Measurements from ENCODE around the gene SCNN1B. TPM values are rescaled to one million over a fixed set of nuclear protein-coding genes. Genes with fewer than 3 reads are reported as not detected.

SCNN1B gene
- total RNA-seq, 3 donors from 2014 or later, result 3.0 to 18.0 (median 18.0) TPM

DNA sequence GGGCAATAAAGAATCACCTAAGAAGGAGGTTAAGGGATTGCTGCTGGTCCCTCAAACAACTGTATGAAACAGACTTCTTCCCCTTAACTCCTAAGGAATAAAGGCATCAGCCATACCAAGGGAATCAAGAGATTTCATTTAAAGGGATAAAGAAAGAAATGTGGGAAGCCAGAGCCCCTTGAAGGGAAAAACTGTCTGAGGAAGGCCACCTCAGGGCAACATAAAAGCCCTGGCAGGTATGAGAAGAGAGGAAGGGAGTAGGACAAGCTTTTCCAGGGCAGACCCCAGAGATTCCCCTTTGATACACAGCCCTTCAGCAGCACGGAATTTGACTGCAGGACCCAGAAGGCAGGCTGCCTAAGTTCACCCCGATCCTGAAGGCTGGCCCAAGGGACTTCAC, 107.4 kb downstream of the SCNN1B start:
- peaks cover 5% of the 10 kb centered on the region for H3K36me3 ChIP-seq
- no peak overlapping the region for H3K4me3 ChIP-seq
- H3K9me3 ChIP-seq, result no peaks in the 10 kb centered on the region
- no peaks in the 10 kb centered on the region for H3K27me3 ChIP-seq
- TF ChIP-seq POLR2AphosphoS5 (IDR thresholded peaks at IDR 0.05) (no peak), POLR2A (IDR thresholded peaks at IDR 0.05) (no peak)
- TF ChIP-seq, protein P1, sequence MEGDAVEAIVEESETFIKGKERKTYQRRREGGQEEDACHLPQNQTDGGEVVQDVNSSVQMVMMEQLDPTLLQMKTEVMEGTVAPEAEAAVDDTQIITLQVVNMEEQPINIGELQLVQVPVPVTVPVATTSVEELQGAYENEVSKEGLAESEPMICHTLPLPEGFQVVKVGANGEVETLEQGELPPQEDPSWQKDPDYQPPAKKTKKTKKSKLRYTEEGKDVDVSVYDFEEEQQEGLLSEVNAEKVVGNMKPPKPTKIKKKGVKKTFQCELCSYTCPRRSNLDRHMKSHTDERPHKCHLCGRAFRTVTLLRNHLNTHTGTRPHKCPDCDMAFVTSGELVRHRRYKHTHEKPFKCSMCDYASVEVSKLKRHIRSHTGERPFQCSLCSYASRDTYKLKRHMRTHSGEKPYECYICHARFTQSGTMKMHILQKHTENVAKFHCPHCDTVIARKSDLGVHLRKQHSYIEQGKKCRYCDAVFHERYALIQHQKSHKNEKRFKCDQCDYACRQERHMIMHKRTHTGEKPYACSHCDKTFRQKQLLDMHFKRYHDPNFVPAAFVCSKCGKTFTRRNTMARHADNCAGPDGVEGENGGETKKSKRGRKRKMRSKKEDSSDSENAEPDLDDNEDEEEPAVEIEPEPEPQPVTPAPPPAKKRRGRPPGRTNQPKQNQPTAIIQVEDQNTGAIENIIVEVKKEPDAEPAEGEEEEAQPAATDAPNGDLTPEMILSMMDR (IDR thresholded peaks at IDR 0.05), result no peak
- no peak for DNase-seq (ENCODE audit: low spot score in 2 of 2)
- H3K27ac ChIP-seq, result peak overlapping the region in 1 of 2 donors; percentile 48
- no peaks in the 10 kb centered on the region for H3K4me1 ChIP-seq
- intact Hi-C loops (cut with DNase I; ENCODE audit: low total_unique reads), result no loop called here

DNA sequence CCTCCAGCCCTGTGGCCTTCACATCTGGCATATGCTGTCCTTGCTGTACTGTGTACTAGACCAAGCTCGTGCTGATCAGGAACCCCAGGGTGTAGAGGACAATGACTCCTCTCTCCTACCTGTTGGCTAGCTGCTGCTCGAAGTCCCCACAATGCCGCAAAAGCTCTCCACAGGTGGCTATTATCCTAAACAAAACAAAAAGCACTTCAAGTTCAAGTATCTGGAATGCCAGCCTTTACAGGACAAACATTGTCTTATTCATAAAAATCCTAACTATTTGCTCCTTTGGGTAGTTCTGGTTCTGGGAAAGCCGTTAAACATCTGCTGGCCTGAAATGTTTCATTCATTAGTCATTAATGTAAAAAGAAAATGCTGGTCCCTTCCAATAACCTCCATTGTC, 108.1 kb downstream of the SCNN1B start:
- H3K27ac ChIP-seq, result peak overlapping the region in 1 of 2 donors; percentile 48
- no peak overlapping the region for H3K4me3 ChIP-seq
- H3K36me3 ChIP-seq, result peaks cover 5% of the 10 kb centered on the region
- TF ChIP-seq POLR2A (IDR thresholded peaks at IDR 0.05) (no peak), POLR2AphosphoS5 (IDR thresholded peaks at IDR 0.05) (peak in 1 of 3 donors; percentile 24)
- TF ChIP-seq, protein P1 (IDR thresholded peaks at IDR 0.05), result no peak
- intact Hi-C loops (cut with DNase I; ENCODE audit: low total_unique reads), result no loop called here
- H3K27me3 ChIP-seq, result no peaks in the 10 kb centered on the region
- no peaks in the 10 kb centered on the region for H3K9me3 ChIP-seq
- no peaks in the 10 kb centered on the region for H3K4me1 ChIP-seq
- DNase-seq (ENCODE audit: low spot score in 2 of 2), result peak in 1 of 2 donors; percentile 48

DNA sequence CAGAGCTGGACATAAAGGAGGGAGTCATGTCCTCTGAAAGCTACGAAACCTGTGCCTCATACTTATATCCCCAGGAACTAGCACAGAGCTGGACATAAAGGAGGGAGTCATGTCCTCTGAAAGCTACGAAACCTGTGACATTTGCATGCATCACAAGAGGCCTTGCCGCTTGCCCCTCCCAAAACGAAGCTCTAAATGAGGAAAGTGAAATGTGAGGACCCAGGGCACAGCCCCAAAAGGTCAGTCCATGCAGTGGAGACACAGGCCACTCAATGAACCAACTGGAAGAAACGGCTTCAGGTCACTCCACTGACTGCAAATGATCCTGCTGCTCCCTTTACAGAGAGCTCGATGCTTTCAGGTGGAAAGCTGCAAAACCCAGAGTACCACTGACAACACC, 112.6 kb downstream of the SCNN1B start:
- no peak for DNase-seq (ENCODE audit: low spot score in 2 of 2)
- H3K27ac ChIP-seq, result no peak overlapping the region
- intact Hi-C loops (cut with DNase I; ENCODE audit: low total_unique reads), result loop anchor here (5.0 kb wide), 1 partner anchor 492 kb away; no protein-coding TSS in a partner anchor
- H3K4me1 ChIP-seq, result no peaks in the 10 kb centered on the region
- peaks cover 5% of the 10 kb centered on the region for H3K36me3 ChIP-seq
- no peaks in the 10 kb centered on the region for H3K9me3 ChIP-seq
- no peak overlapping the region for H3K4me3 ChIP-seq
- TF ChIP-seq POLR2AphosphoS5 (IDR thresholded peaks at IDR 0.05) (no peak), POLR2A (IDR thresholded peaks at IDR 0.05) (no peak)
- TF ChIP-seq, protein P1 (IDR thresholded peaks at IDR 0.05), result no peak
- no peaks in the 10 kb centered on the region for H3K27me3 ChIP-seq

DNA sequence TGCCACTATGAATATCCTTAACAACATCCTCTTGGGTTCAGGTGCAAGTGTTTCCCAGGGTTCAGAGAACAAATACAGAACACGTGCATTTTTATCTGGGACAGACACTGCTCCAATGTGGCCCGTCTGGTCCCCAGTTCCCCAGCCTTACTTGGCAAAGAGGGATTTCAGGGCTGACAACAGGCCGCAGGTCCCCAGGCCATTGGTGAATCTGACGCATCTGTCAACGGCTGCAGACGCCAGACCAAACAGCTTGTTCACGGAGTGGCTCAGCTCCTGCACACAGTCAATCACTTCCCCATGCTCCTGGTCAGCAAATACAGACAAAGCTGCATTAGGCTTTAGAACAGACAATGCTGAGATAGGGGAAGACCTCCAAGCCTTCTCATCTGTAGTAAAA, 114.7 kb downstream of the SCNN1B start:
- Histone ChIP-seq H3K9me3 (no peaks in the 10 kb centered on the region), H3K27me3 (no peaks in the 10 kb centered on the region), H3K4me1 (no peaks in the 10 kb centered on the region), H3K4me3 (no peak overlapping the region), H3K27ac (no peak overlapping the region), H3K36me3 (peaks cover 5% of the 10 kb centered on the region)
- TF ChIP-seq, protein P1 (IDR thresholded peaks at IDR 0.05), result no peak
- no peak for TF ChIP-seq POLR2AphosphoS5 (IDR thresholded peaks at IDR 0.05)
- intact Hi-C loops (cut with DNase I; ENCODE audit: low total_unique reads), result loop anchor here (5.0 kb wide), 1 partner anchor 495 kb away; no protein-coding TSS in a partner anchor
- DNase-seq (ENCODE audit: low spot score in 2 of 2), result no peak

DNA sequence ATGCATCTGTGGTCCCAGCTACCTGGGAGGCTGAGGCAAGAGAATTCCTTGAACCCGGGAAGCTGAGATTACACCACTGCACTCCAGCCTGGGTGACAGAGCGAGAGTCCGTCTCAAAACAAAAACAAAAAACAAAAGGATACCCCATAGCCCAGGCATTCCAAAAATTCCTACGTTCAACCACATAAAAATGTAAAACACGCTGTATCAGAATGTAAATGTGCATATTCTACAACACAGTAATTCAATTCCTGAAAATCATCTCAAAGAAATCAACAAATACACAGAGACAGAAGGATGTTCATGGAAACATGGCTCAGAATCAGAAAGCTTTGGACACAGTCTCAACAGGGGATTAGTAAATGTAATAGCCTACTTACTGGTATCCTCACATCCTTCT, 117.9 kb downstream of the SCNN1B start:
- DNase-seq (ENCODE audit: low spot score in 2 of 2), result no peak
- H3K4me1 ChIP-seq, result peaks cover 9 to 10% of the 10 kb centered on the region in 2 donors
- H3K4me3 ChIP-seq, result no peak overlapping the region
- no peaks in the 10 kb centered on the region for H3K36me3 ChIP-seq
- TF ChIP-seq POLR2A (IDR thresholded peaks at IDR 0.05), result no peak
- TF ChIP-seq, protein P1 (IDR thresholded peaks at IDR 0.05), result no peak
- no peaks in the 10 kb centered on the region for H3K27me3 ChIP-seq
- H3K27ac ChIP-seq, result no peak overlapping the region
- intact Hi-C loops (cut with DNase I; ENCODE audit: low total_unique reads), result loop anchor here (10.0 kb wide), 1 partner anchor 105 kb away; no protein-coding TSS in a partner anchor
- H3K9me3 ChIP-seq, result no peaks in the 10 kb centered on the region

All from breast epithelium (tissue), 4 donors.